ENCODE data around the gene ZNF844. TPM values are rescaled to one million over a fixed set of nuclear protein-coding genes. Genes with fewer than 3 reads are reported as not detected.

The ZNF844 gene
- total RNA-seq, 1 experiment from 2014 or later = 10.5 TPM

- TF ChIP-seq STAT6 (CRISPR knock-in tag; conservative IDR thresholded peaks at IDR 0.05; ENCODE audit: low read depth) = no peak
- no peak for TF ChIP-seq HMGA2 (CRISPR knock-in tag; IDR thresholded peaks at IDR 0.05)
- TF ChIP-seq GTF2I (CRISPR knock-in tag; conservative IDR thresholded peaks at IDR 0.05) = no peak
- no peak for TF ChIP-seq CTCF (IDR thresholded peaks at IDR 0.05)
- TF ChIP-seq ESRRA (CRISPR knock-in tag; IDR thresholded peaks at IDR 0.05; ENCODE audit: borderline replicate concordance) = no peak
- no peak for TF ChIP-seq JAZF1 (CRISPR knock-in tag; IDR thresholded peaks at IDR 0.05)
- no peak for TF ChIP-seq SOX15 (CRISPR knock-in tag; IDR thresholded peaks at IDR 0.05)
- TF ChIP-seq ZNF423 (CRISPR knock-in tag; IDR thresholded peaks at IDR 0.05) = no peak
- TF ChIP-seq ETV6 (CRISPR knock-in tag; IDR thresholded peaks at IDR 0.05) = peak; percentile 86
- no peak for TF ChIP-seq AFF4 (CRISPR knock-in tag; IDR thresholded peaks at IDR 0.05; ENCODE audit: borderline replicate concordance)
- TF ChIP-seq RELA (CRISPR knock-in tag; IDR thresholded peaks at IDR 0.05; ENCODE audit: borderline replicate concordance) = no peak
- TF ChIP-seq TEAD1 (CRISPR knock-in tag; IDR thresholded peaks at IDR 0.05) = no peak
- TF ChIP-seq NFATC4 (CRISPR knock-in tag; IDR thresholded peaks at IDR 0.05) = no peak
- TF ChIP-seq E2F4 (CRISPR knock-in tag; IDR thresholded peaks at IDR 0.05; ENCODE audit: borderline replicate concordance, low read depth) = no peak
- no peak for TF ChIP-seq ZNF425 (CRISPR knock-in tag; conservative IDR thresholded peaks at IDR 0.05)
- no peak for TF ChIP-seq ZNF317 (CRISPR knock-in tag; IDR thresholded peaks at IDR 0.05; ENCODE audit: borderline replicate concordance, low read depth)
- TF ChIP-seq SMAD3 (CRISPR knock-in tag; IDR thresholded peaks at IDR 0.05; ENCODE audit: borderline replicate concordance) = 0 out of 2 replicates have a peak, but pooled peaks have one; percentile 38
- TF ChIP-seq ATF1 (CRISPR knock-in tag; IDR thresholded peaks at IDR 0.05) = no peak
- TF ChIP-seq NR2C2 (CRISPR knock-in tag; IDR thresholded peaks at IDR 0.05) = no peak
- TF ChIP-seq NR3C1 (CRISPR knock-in tag; conservative IDR thresholded peaks at IDR 0.05; ENCODE audit: low read depth) = no peak
- TF ChIP-seq ERG (CRISPR knock-in tag; IDR thresholded peaks at IDR 0.05) = no peak
- no peak for TF ChIP-seq E2F1 (CRISPR knock-in tag; IDR thresholded peaks at IDR 0.05)
- TF ChIP-seq IRF1 (CRISPR knock-in tag; IDR thresholded peaks at IDR 0.05) = no peak
Measured at GRCh38 chr19:12064590-12065538, at the start of gene ZNF844 (continued).
